Ishikawa (cell line): ENCODE measurements around the gene ATP2C2.
A peak's percentile ranks its signal among the peaks of the same experiment; 100 is the strongest.

ENCODE experiments used
- CEBPB ChIP-seq: IDR thresholded peaks from 2 replicates; pipeline ENCODE4 v1.6.1; 2012
- CREB1 ChIP-seq: IDR thresholded peaks from 2 replicates; pipeline ENCODE4 v1.6.1; 2012; ENCODE audit warnings: low read depth
- EGR1 ChIP-seq: IDR thresholded peaks from 2 replicates; pipeline ENCODE4 v1.6.1; 2012
- EP300 ChIP-seq: IDR thresholded peaks from 2 replicates; pipeline ENCODE4 v1.6.1; 2012; ENCODE audit warnings: borderline replicate concordance
- FOXM1 ChIP-seq: IDR thresholded peaks from 2 replicates; pipeline ENCODE4 v1.6.1; 2012; ENCODE audit warnings: low read depth, borderline replicate concordance
- NFIC ChIP-seq: IDR thresholded peaks from 2 replicates; pipeline ENCODE4 v1.6.1; 2012
- RAD21 ChIP-seq: IDR thresholded peaks from 2 replicates; pipeline ENCODE4 v1.6.1; 2012; ENCODE audit warnings: low read depth
- TAF1 ChIP-seq: IDR thresholded peaks from 2 replicates; pipeline ENCODE4 v1.6.1; 2012; ENCODE audit warnings: low read depth, mild to moderate bottlenecking
- TCF12 ChIP-seq: IDR thresholded peaks from 2 replicates; pipeline ENCODE4 v1.6.1; 2012; ENCODE audit warnings: low read depth
- TEAD4 ChIP-seq: IDR thresholded peaks from 2 replicates; pipeline ENCODE4 v1.6.1; 2012
- YY1 ChIP-seq: IDR thresholded peaks from 2 replicates; pipeline ENCODE4 v1.6.1; 2012; ENCODE audit warnings: low read depth
- ZBTB7A ChIP-seq: IDR thresholded peaks from 2 replicates; pipeline ENCODE4 v1.6.1; 2012; ENCODE audit warnings: low read depth
- TF ChIP-seq, protein P1 (sequence below): IDR thresholded peaks from 2 replicates; pipeline ENCODE4 v1.6.1; 2012
- TF ChIP-seq, protein P2 (sequence below): IDR thresholded peaks from 2 replicates; pipeline ENCODE4 v1.6.1; 2012
- TF ChIP-seq, protein P3 (sequence below): IDR thresholded peaks from 2 replicates; pipeline ENCODE4 v1.6.1; 2012; ENCODE audit warnings: low read depth, mild to moderate bottlenecking

ATP2C2 gene

DNA sequence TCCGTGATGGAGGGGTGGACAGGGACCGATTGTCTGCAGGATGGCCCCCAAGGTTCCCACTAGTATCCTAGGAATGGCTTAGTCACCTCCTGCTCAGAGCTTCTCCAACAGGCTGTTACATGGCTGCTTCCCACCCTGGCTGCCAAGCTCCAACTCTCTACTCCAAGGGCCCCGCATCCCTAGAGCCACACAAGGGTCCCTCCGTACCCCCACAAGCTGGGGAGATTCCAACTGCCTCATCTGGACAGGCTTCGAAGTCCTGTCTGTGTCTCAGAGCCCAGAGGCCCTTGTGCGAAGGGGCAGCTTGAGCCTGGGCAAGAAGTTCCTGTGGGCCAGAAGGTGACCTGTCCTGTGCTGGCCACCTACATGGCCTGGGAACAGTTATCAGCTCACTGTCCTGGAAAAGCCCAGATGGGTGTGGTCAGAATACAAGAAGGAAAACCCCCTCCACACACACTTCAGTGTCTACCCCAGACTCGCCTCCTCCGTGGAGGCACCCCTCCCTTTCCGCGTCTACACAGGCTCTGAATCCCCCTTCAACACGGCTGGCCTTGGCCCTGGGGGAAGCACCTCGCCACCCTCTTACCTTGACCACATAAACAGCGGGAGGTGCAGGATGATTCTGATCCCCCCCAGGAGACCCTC, 135.5 kb downstream of the ATP2C2 start:
- TF ChIP-seq YY1 (no peak), EGR1 (no peak)

DNA sequence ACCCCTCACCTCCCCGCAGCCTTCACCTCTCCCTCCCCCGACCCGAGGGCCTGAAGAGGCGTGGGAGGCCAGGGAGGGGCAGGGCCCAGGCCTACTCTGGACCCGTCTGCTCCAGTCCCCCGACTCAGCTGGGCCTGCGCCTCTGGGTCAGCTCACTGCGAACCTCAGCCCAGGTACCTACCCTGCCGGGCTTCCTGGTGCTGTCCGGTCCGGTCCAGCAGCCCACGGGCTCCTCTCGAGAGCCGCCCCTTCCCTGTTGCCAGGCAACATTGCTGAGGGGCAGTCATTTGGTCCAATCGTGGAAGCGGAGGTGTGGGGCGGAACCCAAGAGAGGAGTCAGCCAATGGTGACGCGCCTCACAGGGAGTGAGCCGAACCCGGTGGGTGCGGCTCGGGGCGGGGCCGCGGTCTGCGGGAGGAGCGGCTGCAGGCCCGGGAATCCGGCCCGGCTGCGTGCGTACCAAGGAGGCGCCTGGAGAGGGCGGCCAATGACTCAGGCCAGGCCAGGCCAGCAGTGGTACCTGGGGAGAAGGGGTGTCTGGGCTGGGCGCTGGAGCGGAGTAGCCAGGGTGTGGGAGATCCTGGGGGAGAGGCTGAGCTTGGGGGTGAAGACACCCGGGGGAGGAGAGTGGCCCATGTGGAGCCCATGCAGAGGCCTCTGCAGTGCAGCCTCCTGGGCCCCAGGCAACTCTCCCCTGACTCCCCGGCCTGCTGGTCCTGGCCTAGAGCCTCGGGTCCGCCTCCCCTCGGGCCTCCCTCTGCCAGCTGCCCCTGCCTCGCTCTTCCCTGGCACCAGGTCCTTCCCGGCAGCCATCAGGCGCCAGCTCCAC, 136.3 kb downstream of the ATP2C2 start, which contains the start of gene MEAK7:
MEAK7 (minus strand) TSS at position 240 of the 829 bp plus-strand sequence. CDS start 6,573 bp downstream, outside the sequence.
- TF ChIP-seq EGR1 (peak; percentile 31), RAD21 (no peak), ZBTB7A (no peak), TEAD4 (peak; percentile 56), FOXM1 (no peak), CREB1 (no peak), YY1 (peak; percentile 20; the same call in 1 of the 2 replicates), TAF1 (peak; percentile 69; the same call in 1 of the 2 replicates), NFIC (peak; percentile 30; the same call in 1 of the 2 replicates), TCF12 (no peak), CEBPB (no peak), EP300 (0 out of 2 replicates have a peak, but pooled peaks have one; percentile 18)
- TF ChIP-seq, protein P1, sequence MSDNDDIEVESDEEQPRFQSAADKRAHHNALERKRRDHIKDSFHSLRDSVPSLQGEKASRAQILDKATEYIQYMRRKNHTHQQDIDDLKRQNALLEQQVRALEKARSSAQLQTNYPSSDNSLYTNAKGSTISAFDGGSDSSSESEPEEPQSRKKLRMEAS, result peak; percentile 43; the same call in 1 of the 2 replicates
- TF ChIP-seq, protein P2, sequence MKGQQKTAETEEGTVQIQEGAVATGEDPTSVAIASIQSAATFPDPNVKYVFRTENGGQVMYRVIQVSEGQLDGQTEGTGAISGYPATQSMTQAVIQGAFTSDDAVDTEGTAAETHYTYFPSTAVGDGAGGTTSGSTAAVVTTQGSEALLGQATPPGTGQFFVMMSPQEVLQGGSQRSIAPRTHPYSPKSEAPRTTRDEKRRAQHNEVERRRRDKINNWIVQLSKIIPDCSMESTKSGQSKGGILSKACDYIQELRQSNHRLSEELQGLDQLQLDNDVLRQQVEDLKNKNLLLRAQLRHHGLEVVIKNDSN, result no peak
- TF ChIP-seq, protein P3, sequence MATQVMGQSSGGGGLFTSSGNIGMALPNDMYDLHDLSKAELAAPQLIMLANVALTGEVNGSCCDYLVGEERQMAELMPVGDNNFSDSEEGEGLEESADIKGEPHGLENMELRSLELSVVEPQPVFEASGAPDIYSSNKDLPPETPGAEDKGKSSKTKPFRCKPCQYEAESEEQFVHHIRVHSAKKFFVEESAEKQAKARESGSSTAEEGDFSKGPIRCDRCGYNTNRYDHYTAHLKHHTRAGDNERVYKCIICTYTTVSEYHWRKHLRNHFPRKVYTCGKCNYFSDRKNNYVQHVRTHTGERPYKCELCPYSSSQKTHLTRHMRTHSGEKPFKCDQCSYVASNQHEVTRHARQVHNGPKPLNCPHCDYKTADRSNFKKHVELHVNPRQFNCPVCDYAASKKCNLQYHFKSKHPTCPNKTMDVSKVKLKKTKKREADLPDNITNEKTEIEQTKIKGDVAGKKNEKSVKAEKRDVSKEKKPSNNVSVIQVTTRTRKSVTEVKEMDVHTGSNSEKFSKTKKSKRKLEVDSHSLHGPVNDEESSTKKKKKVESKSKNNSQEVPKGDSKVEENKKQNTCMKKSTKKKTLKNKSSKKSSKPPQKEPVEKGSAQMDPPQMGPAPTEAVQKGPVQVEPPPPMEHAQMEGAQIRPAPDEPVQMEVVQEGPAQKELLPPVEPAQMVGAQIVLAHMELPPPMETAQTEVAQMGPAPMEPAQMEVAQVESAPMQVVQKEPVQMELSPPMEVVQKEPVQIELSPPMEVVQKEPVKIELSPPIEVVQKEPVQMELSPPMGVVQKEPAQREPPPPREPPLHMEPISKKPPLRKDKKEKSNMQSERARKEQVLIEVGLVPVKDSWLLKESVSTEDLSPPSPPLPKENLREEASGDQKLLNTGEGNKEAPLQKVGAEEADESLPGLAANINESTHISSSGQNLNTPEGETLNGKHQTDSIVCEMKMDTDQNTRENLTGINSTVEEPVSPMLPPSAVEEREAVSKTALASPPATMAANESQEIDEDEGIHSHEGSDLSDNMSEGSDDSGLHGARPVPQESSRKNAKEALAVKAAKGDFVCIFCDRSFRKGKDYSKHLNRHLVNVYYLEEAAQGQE, result no peak

DNA sequence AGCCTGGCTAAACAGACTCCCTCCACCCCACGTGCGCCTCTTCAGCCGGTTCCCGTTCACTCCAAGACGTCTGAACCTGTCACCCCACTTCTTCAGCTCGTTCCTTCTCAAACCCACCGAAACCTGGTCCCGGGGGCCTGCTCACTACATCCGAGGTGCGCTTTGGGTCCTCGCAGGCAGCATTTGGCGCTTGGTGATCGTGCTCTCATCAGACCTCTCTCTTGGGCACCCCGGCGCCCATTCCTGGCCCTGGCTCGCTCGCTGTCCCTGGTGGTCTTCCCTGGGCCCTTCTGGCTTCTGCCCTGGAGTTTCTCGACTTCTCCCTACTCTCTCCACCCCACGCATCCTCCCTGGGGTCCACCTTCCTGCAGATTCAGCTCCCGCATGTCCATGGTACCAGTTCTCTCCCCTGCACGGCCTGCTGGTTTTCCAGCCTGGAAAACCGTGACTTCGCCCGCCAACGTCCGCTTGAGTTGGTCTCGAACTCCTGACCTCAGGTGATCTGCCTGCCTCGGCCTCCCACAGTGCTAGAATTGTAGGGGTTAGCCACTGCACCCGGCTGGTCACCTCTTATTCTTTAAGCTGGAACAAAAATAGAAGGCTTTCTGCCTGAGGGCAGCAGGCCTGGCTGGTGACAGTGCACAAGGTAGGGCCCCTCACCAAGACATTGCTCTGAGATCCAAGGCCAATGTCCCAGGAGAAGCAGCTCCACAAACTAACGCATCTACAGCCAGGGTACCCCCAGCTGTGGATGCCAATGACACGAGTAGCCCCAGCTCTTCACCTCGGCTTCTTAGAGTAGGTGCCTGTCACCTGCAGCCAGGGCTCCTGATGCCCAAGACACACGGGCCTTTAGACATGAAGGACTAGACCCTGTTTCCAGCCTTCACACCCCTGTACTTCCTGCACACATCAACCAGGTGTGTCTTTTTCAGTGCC, 137.2 kb downstream of the ATP2C2 start:
- TF ChIP-seq NFIC (no peak), ZBTB7A (no peak), TCF12 (no peak), RAD21 (no peak), CEBPB (no peak), CREB1 (no peak), TEAD4 (no peak), FOXM1 (no peak), YY1 (no peak), TAF1 (no peak), EGR1 (no peak), EP300 (no peak)
- TF ChIP-seq, protein P2, result no peak
- TF ChIP-seq, protein P3, result no peak
- TF ChIP-seq, protein P1, result no peak

DNA sequence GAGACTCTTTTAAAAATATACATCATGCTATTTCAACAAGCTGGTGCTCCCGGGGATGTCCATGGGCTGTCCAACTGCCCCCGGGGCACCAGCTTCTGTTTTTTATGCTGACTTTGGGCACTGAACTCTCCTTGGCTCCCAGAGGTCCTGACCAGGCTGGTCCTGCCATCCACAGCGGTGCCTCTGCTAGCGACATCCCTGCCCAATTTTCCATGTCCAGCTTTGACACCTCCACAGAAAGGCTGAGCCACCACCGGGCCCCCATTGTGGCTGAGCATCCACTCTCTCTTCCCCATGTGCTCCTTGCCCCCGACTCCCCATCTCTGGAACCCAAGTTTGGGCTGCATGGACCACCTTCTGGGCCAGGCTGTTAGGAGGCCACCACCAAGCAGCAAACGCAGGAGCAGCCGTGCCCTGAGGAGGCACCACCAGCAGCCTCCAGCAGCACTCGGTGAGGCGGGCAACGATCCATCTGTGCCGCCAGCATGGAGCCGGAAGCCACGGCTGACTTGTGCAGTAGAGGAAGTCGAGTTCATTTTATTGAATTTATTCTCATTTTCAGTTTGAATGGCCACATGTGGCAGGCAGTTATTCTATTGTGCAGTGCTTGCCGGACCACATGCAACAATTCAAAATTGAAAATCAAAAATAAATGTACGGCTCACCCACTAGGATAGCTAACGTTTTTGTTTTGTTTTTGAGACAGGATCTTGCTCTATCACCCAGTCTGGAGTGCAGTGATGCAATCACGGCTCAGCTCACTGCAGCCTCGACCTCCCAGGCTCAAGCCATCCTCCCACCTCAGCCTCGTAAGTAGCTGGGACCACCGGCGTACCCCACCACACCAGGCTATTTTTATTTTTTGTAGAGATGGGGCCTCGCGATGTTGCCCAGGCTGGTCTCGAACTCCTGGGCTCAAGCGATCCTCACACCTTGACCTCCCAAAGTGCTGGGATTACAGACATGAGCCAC, 139.0 kb downstream of the ATP2C2 start:
- no peak for TF ChIP-seq TCF12
